22Rv1 (cell line): ENCODE results near the gene IL9R.

Source experiments
- CTCF ChIP-seq: fragments of 450-650 bp; IDR thresholded peaks from 2 replicates; pipeline ENCODE4 v1.5.1; 2017; ENCODE audit warnings: mild to moderate bottlenecking
- ZFX ChIP-seq: fragments of 450-650 bp; IDR thresholded peaks from 2 replicates; pipeline ENCODE4 v1.6.1; 2017; ENCODE audit warnings: antibody characterized with exemption, borderline replicate concordance

GRCh38 chrX:155956099-155956498 is 41.4 kb upstream of the IL9R start:
- TF ChIP-seq CTCF = no peak
- TF ChIP-seq ZFX = no peak
